Stimulated activated naive CD4-positive, alpha-beta T cell (primary cell): ENCODE results near the gene TMTC1.

Experiments
- DNase-seq, 6 experiments: peaks; one replicate each; lab custom pipeline; 2025; lab: John Stamatoyannopoulos, UW

The TMTC1 gene

DNA sequence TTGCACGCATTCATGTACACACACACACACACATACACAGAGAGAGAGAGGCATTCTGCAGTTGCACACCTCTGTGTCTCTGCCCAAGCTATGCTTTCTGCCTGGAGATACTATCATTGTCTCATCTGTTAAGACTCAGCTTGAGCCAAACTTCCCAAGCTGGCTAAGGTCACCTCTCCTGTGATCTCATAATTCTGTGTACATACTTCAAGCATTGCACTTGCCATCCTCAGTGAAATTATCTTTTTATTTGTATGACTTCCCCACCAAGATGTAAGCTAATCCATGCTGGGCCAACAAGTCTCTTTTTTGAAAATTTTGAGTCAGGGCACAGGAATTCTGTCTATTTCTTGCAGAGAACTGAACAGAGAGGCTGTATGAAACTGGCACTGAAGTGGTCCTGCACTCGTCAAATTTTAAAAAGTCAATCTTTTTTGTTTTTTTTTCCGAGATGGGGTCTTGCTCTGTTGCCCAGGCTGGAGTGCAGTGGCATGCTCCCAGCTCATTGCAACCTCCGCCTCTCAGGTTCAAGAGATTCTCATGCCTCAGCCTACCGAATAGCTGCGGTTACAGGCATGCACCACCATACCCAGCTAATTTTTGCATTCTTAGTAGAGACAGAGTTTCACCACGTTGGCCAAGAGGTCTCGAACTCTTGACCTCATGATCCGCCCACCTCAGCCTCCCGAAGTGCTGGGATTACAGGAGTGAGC, 44.3 kb downstream of the TMTC1 start:
- no peak for DNase-seq

DNA sequence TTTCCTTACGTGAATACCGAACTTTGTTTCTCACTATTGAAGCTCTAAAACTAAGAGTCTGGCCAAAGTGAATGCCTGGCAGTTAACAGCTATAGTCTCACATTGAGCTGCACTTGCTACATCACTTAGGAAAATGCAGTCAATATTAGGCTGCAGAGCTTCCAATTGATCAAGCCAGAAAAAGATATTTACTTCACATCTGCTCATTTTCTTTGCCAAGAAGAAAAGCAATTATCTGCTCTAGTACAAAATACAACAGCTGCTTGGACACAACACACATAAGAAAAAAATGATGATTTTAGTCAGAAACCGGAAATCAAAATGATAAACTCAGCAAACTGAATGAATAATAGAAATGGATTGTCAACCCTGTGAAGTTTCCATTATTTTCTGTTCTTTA, 45.4 kb downstream of the TMTC1 start:
- no peak for DNase-seq

DNA sequence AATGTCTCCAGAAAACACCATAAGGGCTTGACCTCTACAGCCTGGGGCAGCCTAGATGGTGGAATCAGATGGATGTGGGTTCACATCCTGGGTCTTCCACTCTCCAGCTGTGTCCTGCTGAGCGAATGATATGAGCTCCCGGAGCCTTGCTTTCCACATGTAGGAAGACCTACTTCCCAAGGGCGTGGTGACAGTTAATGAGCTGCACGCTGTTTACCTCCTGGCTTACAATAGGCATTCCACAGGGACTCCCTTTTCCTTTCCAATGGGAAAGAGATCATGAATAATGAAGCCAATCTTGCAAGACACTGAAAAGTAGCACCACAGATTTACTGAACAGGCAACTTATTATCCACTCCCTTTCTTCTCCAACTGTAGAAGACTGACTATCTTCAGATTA, 46.1 kb downstream of the TMTC1 start:
- DNase-seq, result no peak

DNA sequence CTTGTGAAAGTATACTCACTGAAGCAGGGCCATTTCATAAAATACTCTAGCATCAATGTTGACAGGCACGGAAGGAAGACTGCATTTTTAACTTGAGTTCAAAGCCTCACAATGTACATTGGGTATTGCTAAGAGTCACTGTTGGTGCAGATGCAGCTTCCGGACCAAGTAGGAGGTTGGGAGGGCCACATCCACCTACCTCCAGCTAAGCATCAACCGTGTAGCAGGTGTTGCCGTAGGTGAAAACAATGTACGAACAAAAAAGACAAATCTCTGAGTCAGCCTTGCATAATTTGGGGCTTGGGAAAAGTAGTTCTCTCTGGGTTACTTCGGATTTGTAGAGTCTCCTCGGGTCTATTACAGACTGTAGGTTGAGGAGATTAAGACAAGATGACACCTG, 48.1 kb downstream of the TMTC1 start:
- DNase-seq, result no peak

DNA sequence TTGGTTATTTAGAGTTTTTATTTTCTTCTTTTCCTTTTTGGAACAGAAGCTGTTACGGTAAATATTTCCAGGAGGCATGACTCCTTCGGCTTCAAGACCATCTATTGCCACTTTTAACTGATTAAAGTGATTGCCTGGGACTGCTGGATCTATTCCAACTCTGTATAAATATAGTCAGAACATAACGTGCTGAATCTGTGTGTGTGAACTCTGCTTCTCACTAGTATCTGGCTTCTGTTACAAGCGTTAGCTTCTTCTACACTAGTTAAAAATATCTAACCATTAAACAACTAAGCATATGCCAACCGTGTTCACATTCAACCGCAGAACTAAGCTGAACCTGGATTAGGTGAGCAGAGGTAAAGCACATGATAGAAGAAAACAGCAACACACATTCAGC, 49.0 kb downstream of the TMTC1 start:
- DNase-seq, result no peak

DNA sequence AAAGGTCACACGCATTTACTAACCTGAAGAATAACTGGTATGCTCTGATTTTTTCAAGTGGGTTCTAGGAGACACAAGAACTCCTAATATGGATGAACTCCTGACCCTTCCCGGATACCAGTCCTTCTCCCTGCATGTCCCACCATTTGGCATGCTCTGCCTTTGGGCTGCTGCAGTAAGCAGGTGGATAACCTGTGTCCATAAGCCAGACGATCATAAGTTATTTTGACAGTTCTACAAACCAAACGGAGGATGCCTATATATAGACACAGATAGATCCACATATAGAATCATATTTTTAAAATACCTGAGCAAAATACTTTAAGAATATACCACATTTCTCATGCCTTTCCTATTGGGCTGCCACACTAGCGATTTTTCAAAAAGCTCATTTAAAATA, 49.4 kb downstream of the TMTC1 start:
- DNase-seq, result no peak

DNA sequence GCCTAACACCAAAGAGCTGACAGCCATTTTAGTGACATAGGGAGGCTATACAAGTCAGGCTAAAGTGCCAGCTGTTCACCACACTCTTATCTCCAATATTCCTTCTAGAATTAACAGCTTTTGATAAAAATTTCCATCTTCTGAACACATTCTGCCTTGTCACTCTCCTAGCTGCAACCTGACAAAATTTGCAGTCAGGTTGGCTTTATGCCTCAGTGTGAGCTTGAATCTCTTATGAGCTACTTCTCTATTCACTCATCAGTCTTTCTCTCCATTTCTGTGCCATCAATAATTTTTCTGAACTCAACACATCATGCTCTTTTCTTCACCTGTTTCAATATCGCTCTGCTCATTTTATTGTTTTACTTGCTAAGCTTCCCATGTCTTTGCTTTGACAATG, 50.2 kb downstream of the TMTC1 start:
- DNase-seq, result no peak

DNA sequence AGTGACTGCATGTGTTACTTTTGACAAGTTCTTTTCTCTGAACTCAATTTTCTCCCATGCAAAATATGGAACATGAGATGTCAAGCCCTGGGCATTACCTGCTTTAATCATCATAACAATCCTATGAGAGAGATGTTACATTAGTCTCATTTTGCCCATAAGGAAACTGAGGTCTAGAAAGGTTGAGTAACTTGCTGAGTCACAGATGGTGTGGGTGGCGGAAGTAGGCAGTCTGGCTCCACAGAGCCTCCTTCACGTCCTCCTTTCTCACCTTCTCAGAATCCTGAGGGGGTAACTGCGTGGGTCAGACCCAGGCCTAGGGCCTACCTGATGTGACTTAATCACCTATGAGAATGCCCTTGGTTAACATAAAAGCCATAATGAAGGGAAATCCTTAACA, 50.7 kb downstream of the TMTC1 start:
- no peak for DNase-seq

DNA sequence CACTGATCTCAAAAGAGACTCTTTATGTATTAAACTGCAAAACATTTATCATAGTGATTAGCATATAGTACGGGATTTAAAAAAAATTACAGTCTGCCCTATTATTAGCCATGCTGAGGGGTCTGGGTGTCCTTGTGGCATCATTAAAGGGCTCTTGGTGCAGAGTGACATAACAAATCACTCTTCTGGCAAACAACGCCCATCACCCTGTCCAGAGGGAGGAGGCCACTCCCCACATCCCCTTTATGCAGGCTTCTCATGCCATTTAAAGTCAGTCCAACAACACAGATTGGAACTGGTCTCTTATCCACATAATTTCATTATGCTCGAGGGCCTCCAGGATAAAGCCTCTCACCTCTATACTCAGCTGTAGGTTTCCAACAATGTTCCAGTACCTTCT, 51.1 kb downstream of the TMTC1 start:
- no peak for DNase-seq

DNA sequence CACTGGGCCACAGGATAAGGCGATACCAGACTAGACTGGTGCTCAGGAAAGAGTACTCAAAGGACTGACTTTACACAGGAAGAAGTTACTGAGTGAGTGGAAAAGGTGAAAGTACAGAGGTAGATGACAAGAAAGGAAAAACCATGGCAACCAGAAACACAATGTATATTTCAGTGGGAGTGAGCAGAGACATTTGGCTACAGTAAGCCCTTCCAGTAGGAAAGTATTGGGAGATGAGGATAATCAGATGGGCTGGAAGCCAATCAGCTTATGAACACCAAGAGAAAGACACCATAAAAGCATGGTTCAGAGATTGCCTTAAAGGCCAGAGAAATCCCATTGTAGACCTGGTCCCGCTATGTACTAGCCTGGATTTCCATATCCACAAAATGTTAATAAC, 51.6 kb downstream of the TMTC1 start:
- no peak for DNase-seq

DNA sequence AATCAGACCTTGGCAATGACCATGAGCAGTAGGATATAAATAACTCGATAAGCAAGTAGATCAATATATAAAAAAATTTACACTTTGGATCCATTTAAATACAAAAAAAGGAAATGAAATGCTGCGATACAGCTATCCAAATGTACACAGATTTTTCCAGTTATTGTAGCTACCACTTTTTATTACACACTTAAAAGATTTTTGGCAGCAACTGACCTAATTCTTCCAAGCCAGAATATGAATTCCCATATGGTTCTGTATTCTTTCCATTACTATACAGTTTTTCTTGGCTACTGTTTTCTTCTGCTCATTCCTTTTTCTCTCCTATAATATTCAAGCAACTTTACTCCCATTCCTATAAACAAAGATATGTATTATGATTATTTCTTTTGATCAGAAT, 52.2 kb downstream of the TMTC1 start:
- no peak for DNase-seq

DNA sequence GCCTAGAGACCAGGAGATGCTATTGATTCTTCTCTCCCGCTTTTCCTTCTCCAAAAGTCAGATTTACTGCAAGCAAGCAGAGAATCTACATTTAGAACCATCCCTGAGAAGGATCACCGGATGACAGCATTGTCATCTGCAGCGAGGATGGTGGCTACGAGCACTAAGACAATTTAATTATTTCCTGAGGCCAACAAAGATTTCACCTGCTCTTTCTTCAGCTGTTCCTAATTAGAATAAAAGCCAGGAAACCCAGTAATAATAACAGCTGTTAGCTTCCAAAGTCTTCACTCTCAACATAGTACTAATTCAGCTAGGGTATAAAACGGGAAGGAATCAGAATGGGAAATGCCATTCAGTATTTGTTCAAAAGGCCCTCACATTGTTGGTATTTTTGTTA, 53.3 kb downstream of the TMTC1 start:
- no peak for DNase-seq

DNA sequence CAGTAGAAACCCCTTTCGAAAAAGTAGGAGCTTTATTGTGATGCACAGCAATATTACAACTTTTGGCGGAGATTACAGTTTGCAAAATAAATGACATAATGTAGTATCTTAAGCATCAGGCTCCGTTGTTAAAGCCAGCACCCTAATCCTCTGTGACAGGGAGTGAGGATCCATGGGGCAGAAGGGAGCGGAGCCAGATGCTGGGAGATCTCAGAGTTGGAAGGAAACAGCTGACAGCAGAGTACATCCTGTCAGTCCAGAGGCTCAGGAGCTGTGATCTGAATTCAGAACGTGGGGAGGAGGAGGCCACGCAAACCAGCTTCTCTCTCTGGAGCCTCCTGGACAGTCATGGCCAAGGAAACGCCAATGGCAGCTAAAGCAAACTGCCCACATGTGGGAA, 55.7 kb downstream of the TMTC1 start:
- no peak for DNase-seq

DNA sequence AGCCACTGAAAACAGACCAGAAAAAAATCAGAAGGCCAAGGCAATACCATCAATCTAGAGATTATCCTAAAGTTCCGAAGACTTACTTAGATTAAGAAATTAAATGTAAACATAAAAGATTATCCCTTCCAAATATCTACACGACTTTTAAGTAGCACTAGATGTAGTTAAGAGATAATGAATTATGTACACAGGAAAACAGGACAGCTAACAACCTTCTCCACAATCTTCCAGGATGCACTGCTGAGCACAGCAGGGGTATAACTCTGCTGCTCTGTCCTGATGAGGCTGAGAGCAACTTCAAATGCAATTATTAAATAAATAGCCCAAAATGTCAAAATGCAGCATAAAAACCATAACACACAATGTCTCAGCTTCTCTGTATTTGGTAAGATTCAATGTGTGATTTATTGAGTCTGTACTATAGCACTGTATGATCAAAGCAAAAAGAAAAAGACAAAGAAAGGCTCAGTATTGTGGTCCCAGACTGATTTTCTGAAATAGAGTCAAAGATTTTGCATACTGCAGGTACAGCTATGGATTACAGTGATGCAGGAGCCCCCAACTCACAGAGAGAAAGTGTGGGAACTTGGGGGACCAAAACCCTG, 56.9 kb downstream of the TMTC1 start:
- DNase-seq, result no peak

DNA sequence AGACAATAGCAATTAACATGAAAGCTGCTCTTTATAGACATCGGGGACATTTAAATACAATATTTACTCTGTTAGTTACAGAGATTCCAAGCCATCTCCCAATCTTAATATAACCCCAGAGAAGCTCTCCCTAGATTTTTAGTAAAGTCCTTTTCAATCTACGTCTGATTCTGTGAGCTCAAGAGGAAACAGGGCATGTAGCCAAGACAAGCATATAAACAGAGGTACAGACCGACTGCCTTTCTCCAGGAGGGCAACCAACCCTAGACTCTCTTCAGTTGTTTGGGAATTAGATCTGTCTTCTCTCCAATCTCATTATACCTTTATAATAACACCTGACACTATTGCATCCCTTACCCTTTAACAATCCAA, 57.4 kb downstream of the TMTC1 start:
- DNase-seq, result no peak

DNA sequence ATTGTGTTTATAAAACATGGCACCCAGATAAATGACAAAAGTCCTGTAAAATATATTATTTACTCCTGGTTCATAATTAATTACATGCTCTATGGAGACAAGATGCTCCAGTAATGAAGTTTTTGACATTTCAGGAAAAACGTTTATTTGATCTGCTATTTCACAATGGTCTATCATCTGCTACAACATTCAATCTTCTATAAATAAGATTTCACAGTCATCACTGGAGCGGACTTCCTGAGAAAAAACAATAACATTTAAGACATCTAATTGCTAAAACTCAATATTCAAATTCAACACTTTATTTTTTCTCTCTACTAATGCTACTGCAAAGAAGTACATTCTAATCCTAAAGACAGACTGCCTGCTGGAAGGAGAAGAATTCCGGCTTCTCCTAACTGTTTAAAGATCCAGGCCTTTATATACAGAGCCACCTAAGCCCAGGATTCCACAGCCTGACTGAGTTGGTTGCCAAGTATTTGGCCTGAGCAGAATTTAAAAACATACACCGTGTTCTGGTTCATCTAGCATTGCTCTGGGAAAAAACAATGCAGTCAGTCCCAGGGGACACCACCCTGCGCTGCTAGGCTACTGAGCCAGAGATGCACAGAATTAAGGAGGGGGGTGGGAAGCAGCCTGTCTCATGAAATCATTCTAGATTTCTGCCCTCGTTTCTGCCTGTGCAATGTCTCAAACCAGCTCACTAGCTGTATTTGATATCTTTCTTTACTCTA, 58.0 kb downstream of the TMTC1 start:
- DNase-seq, result no peak

DNA sequence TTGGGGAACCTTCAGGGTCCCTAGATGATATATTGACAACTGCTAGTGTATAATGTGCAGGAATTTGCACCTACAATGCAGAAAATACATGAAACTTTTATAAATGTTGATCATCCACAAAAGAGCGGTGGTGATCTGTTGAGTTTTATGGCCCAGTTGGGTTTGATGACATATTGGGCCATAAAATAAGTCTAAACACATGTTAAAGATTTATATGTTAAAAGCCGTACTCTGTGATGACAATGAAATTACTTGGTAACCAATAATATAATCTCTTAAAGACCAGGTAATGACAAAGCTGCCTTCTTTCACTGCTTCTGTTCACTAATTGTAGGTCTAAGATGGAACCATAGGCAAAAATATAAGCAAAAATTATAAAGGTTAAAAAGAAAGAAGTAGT, 61.6 kb downstream of the TMTC1 start:
- DNase-seq, result no peak

DNA sequence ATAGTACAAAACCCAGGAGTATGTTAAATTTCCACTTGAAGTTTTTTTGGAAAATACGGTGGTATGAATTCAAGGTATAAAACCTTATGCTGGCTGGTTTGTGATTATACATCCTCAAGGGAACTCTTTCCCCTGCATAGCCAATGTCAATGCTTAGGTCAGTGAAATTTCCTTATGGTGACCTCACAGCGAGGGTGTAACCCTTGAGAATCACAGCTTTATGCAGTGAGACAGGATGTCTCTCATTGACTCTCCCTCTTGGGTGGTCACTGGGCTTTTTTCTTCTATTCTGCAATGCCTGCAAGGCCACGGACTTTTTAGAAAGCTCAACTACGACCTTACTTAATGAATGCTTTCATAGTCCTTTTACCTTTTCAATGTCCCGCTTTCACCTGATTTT, 64.4 kb downstream of the TMTC1 start:
- DNase-seq, result no peak

DNA sequence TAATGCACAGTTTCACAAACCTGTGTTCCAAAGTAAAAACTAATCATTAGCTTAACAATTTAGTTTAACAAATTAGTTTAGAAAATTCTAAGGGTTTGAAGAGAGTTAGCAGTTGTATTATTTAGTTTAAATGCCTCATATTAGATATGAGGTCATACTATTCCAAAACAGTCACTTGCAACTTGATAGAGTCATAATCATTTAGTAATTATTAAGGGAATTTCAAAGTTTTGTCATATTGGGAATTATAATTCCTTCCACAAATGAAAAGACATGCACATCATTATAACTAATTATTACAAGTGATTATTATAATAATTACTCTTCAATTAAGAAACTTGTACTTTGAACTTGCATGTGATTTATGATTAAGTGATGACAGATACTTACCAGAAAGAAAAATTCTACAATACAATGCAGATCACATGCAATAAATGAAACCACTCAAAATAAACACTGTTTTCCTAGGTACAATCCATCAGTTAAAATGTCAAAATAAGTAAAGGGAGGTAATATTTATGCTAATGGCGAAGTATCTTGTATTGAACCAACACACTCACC, 66.1 kb downstream of the TMTC1 start:
- no peak for DNase-seq

DNA sequence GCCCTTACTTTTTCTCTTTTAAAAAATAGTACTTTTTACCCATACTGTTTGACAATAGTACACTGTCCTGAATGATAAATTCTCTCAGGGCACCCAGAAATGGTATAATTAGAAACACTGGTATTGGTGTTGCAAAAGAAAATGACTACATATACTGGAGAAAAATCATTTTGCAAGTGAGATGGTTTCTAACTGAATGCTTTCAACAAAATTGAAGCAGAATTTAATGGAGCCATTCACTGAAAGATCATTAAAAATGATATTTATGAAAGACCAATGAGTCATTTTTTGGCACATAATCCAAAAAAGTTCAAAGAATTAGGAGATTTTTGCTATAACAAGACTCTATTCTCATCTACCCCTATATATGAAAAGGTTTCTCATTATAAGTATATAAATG, 68.8 kb downstream of the TMTC1 start:
- no peak for DNase-seq

DNA sequence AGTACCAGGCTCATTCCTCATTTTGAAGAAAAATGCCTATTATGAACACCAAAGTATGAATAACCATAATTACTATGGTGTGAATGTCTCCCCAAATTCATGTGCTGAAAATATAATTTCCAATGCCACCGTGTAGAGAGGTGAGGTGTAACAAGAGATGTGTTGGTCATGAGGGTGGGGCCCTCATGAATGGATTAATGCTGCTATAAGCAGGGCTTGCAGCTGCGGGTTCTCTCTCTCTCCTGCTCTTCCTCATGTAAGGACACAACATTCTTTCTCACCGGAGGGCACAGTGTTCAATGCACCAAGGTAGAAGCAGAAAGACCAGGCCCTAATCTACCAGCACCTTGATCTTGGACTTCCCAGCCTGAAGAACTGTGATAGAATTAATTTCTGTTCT, 70.0 kb downstream of the TMTC1 start:
- DNase-seq, result no peak

DNA sequence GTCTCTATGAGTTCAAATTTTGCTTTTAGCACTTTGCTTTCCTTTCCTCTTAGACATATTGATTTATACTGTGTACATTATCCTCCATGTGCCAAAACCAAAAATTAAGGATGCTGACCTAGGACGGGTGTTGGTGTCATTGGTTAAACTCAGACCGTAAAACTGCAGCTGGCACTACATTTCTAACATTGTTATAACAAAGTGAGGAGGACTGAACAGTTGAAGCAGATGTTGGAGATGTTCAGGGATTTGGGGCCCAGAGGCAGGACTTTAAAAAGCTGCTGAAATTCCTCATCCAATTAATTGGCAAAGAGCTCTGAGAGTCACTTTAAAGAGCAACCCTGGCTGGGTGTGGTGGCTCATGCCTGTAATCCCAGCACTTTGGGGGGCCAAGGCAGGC, 72.4 kb downstream of the TMTC1 start:
- no peak for DNase-seq

DNA sequence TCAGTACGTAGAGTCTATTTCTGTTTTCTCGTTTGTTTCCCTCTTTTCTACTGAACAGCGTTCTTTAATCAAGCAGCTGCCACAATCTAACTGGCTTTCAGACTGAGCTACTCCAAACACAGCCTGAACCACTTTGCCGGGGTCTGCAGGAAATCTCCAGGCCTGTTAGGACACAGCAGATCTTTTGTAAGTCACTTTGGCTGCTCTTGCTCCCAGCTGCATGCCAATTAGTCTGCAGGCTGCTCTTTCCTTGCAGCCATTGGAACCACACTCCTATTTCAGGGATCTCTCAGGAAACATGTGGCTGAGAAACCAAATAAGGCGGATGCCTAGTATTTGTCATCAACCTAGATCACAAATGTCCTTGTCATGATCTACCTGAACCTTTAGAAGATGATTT, 73.6 kb downstream of the TMTC1 start:
- DNase-seq, result no peak
